Dermis microvascular lymphatic vessel endothelial cell (primary cell): ENCODE measurements around the gene FRY. TPM values are rescaled to one million over a fixed set of nuclear protein-coding genes. Genes with fewer than 3 reads are reported as not detected.

Experiments used
- DNase-seq, 2 donors: peaks; one replicate each; pipeline versions ENCODE4 v3.0.0 to v3.0.0-alpha.2; 2010; ENCODE audit warnings: low read depth in 2 of 2
- total RNA-seq: library from RNA; depleted of rRNA; stranded (reverse); fragments of >200 nt; gene quantifications from 2 replicates; pipeline ENCODE4 v1.2.1, GENCODE V29; 2014

FRY gene
- total RNA-seq, 1 donor from 2014 or later, result 107 TPM

DNA sequence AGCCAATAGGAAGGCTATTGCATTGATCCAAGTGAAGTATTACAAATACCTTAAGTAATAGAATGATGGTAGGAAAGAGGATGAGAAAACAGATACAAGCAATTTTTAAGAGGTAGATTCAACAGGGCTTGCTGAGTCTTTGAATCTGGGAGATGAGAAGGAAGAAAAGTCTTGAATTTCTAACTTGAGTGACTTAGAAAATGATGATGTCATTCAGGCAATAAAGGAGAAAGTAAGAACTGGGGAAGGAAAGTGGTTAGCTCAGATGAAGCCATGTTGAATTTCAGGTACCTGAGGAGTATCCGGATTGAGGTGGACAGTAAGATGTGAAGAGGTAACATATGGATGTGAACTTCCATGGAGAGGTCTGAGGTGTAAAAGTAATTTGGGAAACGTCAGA lies 15.5 kb upstream of the FRY start:
- DNase-seq, result no peak

DNA sequence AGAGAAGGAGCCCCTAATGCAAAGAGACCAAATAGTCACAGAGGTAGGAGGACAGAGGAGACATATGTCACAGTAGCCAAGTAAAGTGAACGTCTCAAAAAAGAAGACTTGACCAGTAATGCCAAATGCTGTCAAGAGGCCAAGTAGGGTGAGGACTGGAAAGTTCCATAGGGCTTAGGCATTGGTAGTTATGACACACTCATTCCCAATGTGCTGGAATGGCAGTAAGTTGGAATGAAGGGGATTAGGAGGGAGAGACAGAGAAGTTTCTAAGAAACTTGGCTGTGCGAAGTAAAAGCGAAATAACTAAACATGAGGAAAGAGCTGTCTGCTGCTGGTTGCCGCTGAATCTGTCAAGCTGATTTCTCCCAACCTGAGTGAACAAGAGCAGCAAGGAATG lies 14.9 kb upstream of the FRY start:
- DNase-seq, result no peak

DNA sequence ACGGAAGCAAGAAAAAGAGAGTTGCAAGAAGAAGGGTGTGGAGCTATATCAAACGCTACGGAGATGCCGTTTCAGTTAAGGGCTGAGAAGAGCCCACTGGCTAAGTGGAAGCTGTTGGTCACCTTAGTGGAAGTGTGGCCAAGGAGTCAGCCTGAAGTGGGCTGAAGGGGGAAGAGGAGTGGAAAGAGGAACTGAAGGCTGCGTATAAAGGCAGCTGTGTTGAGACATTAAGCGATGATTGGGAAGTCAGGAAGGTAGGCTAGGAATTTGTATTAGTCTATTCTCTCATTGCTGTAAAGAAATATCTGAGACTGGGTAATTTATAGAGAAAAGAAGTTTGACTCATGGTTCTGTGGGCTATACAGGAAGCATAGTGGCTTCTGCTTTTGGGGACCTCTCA lies 14.1 kb upstream of the FRY start:
- no peak for DNase-seq

DNA sequence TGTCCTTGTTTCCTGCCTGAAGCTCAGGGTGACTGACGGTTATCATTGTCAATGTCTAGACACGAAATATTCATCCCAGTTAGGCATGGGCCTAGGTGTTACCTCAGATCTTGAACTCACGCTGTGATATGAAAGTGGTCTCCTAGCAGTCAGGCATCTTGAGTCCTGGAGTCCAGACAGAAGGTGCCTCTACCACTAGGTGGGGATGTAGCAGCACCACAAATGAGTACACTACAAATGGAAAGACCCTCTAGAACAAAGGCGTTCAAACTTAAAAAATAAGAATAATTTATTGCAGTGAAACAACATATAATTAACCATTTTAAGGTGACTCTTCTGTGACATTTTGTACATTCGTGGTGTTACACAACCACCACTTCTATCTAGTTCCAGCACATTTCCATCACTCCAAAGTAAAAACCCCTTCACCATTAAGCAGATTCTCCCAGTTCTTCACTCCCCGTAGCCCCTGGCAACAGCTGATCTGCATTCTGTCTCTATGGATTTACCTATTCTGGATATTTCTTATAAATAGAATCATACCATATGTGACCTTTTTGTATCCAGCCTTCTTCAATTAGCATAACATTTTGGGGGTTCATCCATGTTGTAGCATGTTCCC lies 11.9 kb upstream of the FRY start:
- peak; percentile 71 to 84 for DNase-seq

DNA sequence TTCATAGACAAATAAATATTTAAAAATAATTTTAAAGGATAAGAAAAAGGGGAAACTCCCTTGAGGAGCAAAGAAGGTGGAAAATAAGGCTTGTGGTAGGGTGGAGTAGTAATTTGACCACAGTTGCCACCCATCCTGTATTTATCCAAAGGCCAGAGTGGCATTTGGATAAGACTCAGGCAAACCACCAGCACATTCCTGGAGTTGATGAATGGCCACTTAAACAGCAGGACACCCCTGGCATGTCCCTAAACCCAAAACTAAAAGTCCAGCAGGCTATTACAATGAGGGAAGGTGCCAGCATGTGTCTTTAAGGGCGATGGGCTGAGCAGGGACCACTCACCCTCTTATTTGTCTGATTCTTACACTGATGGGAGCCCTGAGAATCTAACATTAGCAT lies 9.8 kb upstream of the FRY start:
- DNase-seq, result no peak

DNA sequence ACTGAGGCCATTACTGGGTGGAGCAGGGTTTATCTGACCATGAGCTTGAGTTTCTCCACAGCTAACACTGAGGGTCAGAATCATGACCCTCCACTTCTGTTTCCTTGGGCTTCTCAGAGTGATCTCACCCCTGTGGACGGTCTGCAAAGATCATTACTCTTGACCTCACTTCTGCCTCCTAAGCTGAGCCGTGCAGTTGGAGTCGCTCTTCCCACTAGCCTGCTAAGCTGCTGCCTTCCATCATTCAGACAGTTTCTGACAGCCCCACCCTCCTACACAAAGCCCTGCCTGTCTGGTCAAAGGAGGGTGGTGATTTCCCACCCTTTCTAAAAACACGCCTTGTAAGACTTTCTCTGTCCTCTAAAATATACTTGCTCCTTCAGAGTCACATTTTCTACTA lies 9.3 kb upstream of the FRY start:
- DNase-seq, result no peak

DNA sequence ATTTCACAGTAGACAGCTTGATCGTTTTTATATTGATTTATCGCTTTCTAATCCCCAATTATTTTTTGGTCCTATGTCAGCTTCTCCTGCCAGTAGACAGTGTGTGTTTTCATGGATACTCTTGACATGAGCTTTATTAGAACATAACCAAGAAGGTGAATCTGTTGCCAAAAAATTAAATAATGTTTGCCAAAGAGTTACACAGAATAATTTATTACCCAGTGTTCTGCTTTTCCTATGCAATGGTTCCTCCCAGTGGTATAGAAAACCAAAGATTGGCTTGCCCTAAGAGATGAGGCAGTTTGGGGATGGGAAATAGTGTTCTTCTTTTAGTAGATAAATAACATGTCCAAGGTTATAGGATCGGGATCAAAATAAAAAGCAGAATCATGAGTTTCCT lies 8.5 kb upstream of the FRY start:
- no peak for DNase-seq

DNA sequence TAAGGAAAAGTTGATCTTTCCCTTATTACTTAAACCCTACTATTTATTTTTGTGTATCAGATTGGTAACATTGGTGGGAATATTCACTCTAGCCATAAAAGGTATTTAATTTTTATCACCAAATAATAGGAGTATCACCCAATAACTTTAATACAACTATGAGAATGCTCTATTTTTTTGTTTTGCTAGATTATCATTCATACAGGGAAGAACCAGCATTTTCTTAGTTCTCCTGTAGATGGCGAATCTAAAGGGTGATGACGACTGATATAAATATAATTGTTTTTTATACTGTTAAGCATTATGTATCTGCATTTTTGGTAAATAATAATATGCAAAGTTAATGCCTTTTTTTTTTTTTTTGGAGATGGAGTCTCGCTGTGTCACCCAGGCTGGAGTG lies 7.9 kb upstream of the FRY start:
- DNase-seq, result peak in 1 of 2 donors; percentile 14

DNA sequence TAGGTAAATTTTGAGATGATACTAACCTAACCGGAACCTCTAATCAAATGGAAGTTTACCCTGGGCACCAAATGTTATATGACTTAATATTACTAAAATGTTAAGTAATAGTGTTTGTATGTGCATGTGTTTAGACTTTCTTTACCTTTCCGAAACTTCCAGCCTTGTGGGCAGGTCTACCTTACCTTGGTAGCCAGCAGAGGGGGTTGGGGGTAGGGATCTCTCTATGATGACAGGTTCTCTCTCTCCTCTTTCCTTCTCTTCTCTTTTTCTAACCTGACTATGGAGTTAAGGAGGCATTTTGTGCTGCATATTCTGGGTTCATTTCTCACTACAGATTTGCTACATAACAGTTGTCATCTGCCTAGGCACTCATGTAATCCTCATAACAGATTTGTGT lies 6.8 kb upstream of the FRY start:
- no peak for DNase-seq

DNA sequence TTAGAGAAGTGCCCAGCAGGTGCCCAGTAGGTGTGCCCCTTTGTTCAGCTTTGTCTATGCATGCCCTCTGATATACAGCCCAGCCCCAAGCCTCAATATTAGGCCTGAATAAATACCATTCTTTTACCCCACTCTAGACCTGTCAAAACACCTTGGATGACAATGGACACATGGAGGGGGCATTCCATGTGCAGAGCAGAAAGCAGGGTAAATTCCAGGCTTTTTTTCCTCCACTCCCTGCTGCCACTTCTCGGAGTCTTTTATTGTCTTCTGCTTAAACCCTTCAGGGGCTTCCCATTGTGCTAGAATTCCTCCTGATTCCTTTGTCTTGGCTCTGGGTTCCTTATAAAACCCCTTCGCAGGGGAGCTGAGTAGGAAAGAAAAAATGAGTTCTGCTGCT lies 5.8 kb upstream of the FRY start:
- no peak for DNase-seq

DNA sequence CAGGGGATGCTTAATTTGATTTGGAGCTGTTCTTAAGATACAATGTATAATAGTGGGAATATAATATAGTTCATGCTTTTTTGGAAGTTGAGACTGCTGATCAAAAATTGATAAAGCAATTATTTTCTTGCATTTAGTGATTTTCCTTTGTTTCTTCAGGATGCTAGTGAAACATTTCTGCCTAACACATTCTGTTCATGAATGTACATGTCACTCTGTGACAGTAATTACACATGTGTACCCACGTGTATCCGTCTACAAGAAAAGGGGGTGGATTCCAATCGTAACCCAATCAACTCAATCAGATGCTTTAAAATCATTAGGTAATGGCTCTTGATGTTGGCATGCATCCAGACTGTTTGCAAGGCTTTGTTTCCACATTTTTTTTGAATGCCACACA lies 5.0 kb upstream of the FRY start:
- DNase-seq, result no peak

DNA sequence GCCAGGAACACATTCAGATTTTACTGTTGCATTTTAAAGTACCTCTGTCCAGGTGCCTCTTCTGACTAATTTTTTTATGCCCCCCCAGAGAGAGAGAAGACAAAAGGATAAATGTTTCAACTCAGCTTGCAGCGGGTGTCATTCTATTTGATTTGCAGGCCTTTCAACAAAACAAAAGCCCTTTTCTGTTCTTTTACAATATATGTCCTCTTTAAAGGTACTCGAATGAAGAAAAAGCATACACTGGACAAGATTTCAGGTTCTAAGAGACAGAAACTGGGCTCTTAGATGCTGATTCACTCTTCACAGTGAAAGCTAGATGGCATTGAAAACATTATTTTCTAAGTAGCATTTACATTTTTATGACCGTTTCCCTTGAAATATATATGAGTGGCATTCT lies 2.9 kb upstream of the FRY start:
- DNase-seq, result no peak

DNA sequence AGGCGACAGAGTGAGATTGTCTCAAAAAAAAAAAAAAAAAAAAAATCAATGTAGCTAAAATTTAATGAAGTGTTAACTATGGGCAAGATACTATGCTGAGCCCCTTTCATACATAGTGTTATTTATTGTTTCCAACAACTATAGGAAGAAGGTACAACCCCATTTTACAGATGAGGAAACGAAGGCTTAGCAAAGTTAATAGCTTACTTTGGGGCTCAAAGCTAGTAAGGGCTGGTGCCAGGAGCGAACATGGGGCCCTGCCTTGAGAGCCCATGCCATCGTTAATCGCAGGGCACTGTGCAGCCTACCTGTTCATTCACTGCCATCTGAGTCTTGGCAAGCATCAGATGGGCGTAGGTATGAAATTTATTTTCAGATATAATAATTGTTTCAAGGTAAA lies 1.9 kb upstream of the FRY start:
- DNase-seq, result no peak

DNA sequence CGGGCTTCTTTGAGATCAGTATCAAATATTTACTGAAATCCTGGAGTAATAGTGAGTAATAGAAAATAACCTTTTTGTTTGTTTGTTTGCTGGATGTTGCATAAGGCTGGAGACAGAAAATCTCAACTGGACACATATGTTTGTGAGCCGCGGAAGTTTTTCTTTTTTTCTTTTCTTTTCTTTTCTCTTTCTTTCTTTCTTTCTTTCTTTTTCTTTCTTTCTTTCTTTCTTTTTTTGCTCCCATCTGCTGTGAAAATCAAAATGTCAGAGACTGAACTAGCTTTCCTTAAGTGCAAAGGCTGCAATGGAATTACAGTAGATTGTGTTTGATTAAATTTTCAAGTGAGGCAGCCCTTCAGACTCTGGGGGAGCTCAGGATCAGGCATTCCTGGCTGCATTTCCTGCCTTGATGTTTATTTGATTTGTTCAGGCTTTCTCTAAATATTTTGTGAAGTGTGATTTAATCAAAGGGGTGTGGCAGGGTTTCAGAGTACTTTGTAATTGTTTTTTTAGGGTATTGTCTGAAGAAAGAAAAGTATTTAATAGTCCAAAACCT lies 319 bp downstream of the FRY start:
- DNase-seq, result no peak

DNA sequence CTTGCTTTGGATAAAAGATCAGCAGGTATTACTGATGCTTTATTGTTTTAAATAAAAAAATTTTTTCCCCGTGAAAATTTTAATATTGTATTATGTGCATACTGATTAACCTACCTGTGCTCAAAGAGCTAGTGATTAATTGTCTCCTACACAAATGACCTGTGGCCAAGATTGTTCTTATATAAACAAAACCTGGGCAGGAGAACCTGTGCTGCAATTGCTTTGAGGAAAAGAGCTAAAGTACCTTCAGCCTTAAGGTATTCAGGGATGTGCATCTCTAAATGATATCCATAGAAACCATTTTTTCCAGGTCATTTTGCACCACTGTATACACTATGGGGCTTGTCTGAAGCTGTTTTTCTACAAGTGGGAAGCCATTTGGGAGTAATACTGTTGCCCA lies 1.2 kb downstream of the FRY start:
- no peak for DNase-seq

DNA sequence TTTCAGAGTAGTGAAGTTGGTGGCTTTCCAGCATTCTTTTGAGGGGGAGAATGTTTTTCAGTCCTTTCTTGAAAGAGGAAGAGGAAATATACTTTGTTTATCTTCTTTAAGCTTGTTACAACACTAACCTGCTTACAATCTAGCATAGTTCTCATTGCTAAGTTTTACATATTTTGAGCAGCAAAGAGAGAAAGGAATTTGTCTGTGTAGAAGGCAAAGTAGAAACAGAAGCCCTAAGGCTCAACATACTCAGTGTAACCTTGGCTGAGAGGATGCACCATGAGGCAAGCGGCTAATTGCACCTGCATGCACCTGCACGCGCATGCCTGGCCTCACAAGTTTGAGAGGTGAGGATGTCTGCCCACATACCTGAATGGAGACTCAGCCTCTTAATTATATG lies 2.2 kb downstream of the FRY start:
- DNase-seq, result no peak

DNA sequence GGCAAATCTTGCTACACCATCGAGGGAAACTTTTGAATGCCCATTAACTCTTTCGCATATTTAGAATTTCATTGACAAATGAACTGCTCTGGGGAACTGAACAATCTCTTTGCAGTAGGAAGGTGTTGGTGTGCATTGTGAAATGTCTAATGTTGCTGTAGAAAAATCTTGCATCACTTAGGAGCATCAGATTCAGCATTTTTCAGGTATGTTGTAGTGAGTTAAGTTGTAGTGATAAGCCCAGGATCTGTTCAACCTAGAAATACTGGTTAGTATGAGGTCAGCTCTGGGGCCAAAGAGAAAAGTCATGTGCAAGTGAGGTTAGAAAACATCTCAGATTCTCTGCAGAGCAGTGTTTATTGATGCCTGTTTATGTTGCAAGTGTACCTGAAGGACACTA lies 4.1 kb downstream of the FRY start:
- no peak for DNase-seq

DNA sequence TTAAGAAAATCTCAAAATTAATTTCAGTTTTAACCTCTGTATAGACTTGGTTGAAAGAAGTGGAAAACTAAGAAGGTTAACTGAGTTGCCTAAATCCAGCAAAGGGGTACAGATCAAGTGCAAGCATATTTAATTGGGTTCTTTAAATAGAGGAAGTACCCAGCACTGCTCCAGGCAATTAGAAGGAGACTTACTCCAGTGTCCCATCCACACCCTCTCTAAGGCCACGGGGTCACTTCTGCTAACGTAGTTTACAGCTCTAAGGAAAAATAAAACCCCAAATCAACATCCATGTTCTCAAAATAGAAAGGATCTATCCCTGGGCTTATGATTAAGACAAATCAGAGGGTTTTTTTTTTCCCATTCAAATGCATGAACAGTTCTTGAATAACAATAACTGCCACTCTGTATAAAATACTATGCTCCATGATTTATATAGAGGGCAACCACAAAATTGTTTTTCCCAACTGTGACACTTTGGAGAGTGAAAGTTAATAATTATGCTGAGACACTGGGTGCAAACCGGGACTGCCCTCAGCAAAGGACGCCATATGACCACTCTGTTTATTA lies 4.6 kb downstream of the FRY start:
- no peak for DNase-seq

DNA sequence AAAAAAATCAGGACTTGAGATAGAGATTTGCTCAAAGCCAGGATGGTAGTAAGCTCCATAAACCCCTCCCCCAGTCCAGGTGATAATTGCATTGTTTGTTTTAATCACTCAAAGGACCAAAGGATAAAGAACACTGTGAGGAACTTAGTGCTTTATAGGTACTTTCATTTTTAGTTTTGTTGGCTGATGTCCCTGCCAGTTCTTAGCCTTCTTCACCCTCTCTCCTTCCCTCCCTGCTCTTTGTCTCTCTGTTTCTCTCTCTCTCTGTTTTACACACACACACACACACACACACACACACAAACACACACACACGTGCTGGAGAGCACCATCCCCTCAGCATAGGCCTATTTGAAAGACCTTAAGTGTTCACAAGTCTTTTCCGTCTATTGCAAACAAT lies 5.2 kb downstream of the FRY start:
- DNase-seq, result no peak

DNA sequence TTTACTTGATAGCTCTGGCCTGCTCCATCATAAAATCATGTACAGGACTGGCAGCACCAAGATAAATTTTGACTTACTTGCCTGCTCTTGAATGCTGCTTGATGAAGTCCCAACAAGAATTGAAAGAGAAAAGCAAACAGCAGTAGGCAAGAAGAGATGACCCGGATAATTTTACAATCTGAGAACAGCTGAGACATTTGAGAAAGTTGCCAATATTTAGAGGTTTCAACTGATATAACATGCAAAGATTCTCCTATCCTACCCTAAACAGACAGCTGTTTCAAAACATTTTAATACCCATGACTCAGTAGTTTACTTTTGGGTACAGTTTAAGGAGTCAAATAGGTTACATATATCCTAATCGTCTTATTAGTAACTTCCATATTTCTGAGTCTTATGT lies 5.9 kb downstream of the FRY start:
- DNase-seq, result no peak

DNA sequence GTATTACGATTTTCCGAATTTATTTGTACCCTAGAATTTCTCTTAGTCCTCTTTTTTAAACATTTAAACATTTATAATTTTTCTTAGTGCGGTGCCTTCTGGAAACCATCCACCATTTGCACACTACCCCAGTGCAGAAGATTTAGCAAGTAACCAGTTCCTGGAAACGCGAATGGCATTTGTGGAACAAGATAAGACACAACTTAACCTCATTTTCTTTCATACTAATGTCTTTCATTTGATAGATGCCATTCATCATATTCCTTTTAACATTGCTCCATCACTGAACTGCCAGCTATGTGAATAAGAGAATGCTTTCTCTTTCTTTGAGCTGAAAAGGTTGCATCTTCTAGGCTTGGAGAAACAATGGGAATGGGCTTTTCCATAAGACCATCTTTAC lies 6.8 kb downstream of the FRY start:
- DNase-seq, result no peak

DNA sequence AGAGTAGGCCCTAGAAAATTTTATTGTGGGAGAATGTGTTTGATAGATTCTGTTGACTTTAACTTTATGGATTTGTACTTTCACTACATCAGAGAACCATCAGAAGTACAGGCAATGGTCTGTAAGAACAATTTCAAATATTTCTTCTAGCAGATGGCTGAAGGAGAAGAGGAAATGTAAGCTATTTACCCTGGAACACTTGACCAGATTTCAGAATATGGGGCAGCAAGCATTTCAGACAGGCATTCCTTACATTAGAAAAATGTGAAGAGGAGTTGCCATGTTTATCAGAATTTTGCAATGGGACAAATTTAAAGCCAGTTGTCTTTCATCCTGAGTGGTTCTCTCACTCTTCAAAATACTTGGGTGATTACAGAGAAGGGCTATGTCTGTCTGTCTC lies 7.5 kb downstream of the FRY start:
- DNase-seq, result no peak

DNA sequence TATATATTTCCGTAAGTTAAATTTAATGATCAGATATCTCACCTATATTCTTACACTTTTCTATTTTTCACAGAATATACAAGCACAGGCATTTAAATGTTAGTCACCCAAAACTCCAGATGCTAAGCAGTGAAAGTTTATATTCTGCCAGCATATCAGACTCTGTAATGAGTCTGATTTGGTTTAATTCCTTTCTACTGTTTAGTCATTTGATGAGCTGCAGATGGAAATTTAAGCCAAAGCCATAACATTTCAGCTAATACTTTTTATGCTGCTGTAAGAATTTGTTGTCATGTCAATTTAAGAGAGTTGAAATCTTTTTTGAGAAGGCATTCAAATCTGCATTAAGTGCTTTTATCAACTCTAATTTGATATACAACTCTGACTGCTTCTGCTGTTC lies 8.0 kb downstream of the FRY start:
- DNase-seq, result no peak
